IPS-18c (cell line): ENCODE data around the gene MRPL19.

ENCODE experiments used
- H3K4me3 ChIP-seq: 2 replicates; pipeline ENCODE4 v1.7.0; 2013; ENCODE audit warnings: low read depth, mild to moderate bottlenecking, low read length, moderate library complexity; ENCODE audit not compliant: insufficient read depth
- H3K9me3 ChIP-seq: one replicate; pipeline ENCODE4 v1.6.1; 2013; ENCODE audit warnings: mild to moderate bottlenecking, low read length, moderate library complexity; ENCODE audit not compliant: control insufficient read depth, insufficient read depth

The MRPL19 gene

GRCh38 chr2:75612108-75612861 lies 34.3 kb upstream of the MRPL19 start:
- H3K4me3 ChIP-seq = no peak overlapping the region
- H3K9me3 ChIP-seq = no peaks in the 10 kb centered on the region

- H3K9me3 ChIP-seq = no peaks in the 10 kb centered on the region
- H3K4me3 ChIP-seq = no peak overlapping the region
These were observed 33.7 kb upstream of the MRPL19 start for GRCh38 chr2:75612862-75613243.

GRCh38 chr2:75614162-75614651 lies 32.4 kb upstream of the MRPL19 start:
- H3K4me3 ChIP-seq = no peak overlapping the region
- no peaks in the 10 kb centered on the region for H3K9me3 ChIP-seq

GRCh38 chr2:75616406-75616805 lies 30.2 kb upstream of the MRPL19 start:
- no peaks in the 10 kb centered on the region for H3K9me3 ChIP-seq
- no peak overlapping the region for H3K4me3 ChIP-seq

GRCh38 chr2:75616933-75617332 lies 29.6 kb upstream of the MRPL19 start:
- Histone ChIP-seq H3K9me3 (no peaks in the 10 kb centered on the region), H3K4me3 (no peak overlapping the region)

GRCh38 chr2:75619956-75620740 lies 26.4 kb upstream of the MRPL19 start:
- Histone ChIP-seq H3K4me3 (no peak overlapping the region), H3K9me3 (no peaks in the 10 kb centered on the region)

GRCh38 chr2:75621228-75621627 lies 25.4 kb upstream of the MRPL19 start:
- no peak overlapping the region for H3K4me3 ChIP-seq
- H3K9me3 ChIP-seq = no peaks in the 10 kb centered on the region

- H3K9me3 ChIP-seq = no peaks in the 10 kb centered on the region
- no peak overlapping the region for H3K4me3 ChIP-seq
These were observed 24.1 kb upstream of the MRPL19 start for GRCh38 chr2:75622500-75622899.

GRCh38 chr2:75622929-75623328 lies 23.7 kb upstream of the MRPL19 start:
- H3K4me3 ChIP-seq = no peak overlapping the region
- H3K9me3 ChIP-seq = no peaks in the 10 kb centered on the region

GRCh38 chr2:75627902-75628504 lies 18.6 kb upstream of the MRPL19 start:
- Histone ChIP-seq H3K4me3 (no peak overlapping the region), H3K9me3 (no peaks in the 10 kb centered on the region)

GRCh38 chr2:75632091-75632701 lies 14.4 kb upstream of the MRPL19 start:
- no peaks in the 10 kb centered on the region for H3K9me3 ChIP-seq
- no peak overlapping the region for H3K4me3 ChIP-seq

- Histone ChIP-seq H3K4me3 (no peak overlapping the region), H3K9me3 (no peaks in the 10 kb centered on the region)
These were observed 13.8 kb upstream of the MRPL19 start for GRCh38 chr2:75632813-75633212.

GRCh38 chr2:75633620-75634019 lies 13.0 kb upstream of the MRPL19 start:
- no peak overlapping the region for H3K4me3 ChIP-seq

GRCh38 chr2:75634945-75635344 lies 11.6 kb upstream of the MRPL19 start:
- no peak overlapping the region for H3K4me3 ChIP-seq
- no peaks in the 10 kb centered on the region for H3K9me3 ChIP-seq

More at GRCh38 chr2:75633620-75634019, 13.0 kb upstream of the MRPL19 start:
- no peaks in the 10 kb centered on the region for H3K9me3 ChIP-seq

- no peaks in the 10 kb centered on the region for H3K9me3 ChIP-seq
- H3K4me3 ChIP-seq = no peak overlapping the region
These were observed 9.0 kb upstream of the MRPL19 start for GRCh38 chr2:75637568-75637967.

- no peak overlapping the region for H3K4me3 ChIP-seq
- H3K9me3 ChIP-seq = no peaks in the 10 kb centered on the region
These were observed 5.9 kb upstream of the MRPL19 start for GRCh38 chr2:75640621-75641121.

GRCh38 chr2:75641587-75641986 lies 5.0 kb upstream of the MRPL19 start:
- no peak overlapping the region for H3K4me3 ChIP-seq
- H3K9me3 ChIP-seq = no peaks in the 10 kb centered on the region
